Stimulated activated CD4-positive, alpha-beta T cell treated with anti-CD3 and anti-CD28 coated beads, Interleukin-2, amount 100 ng/mL, for 48 hours (primary cell): Measurements from ENCODE around the gene TGFBR2.
"Not testable (repeated sequence)": the region's sequence is repeated elsewhere in the genome, so short reads cannot be mapped to it uniquely, and the experiment has no call there.

Source experiments
- DNase-seq, 2 donors: peaks; one replicate each; pipeline ENCODE4 v3.0.0-alpha.2; 2020

TGFBR2 gene

GRCh38 chr3:30658328-30659052, 52.1 kb downstream of the TGFBR2 start:
- DNase-seq: peak in 1 of 2 donors; percentile 35

GRCh38 chr3:30659270-30660130, 53.1 kb downstream of the TGFBR2 start:
- no peak for DNase-seq

GRCh38 chr3:30660136-30660535, 53.7 kb downstream of the TGFBR2 start:
- no peak for DNase-seq

GRCh38 chr3:30660656-30661055, 54.3 kb downstream of the TGFBR2 start:
- no peak for DNase-seq

GRCh38 chr3:30661098-30661873, 54.9 kb downstream of the TGFBR2 start:
- DNase-seq: no peak

GRCh38 chr3:30662836-30663235, 56.4 kb downstream of the TGFBR2 start:
- DNase-seq: no peak

- no peak for DNase-seq
These were observed 57.3 kb downstream of the TGFBR2 start for GRCh38 chr3:30663533-30664241.

GRCh38 chr3:30664459-30664858, 58.1 kb downstream of the TGFBR2 start:
- DNase-seq: no peak

GRCh38 chr3:30664884-30665283, 58.5 kb downstream of the TGFBR2 start:
- DNase-seq: no peak

- no peak for DNase-seq
These were observed 59.1 kb downstream of the TGFBR2 start for GRCh38 chr3:30665539-30665938.

- no peak for DNase-seq
These were observed 60.3 kb downstream of the TGFBR2 start for GRCh38 chr3:30666572-30667279.

- DNase-seq: no peak
These were observed 60.9 kb downstream of the TGFBR2 start for GRCh38 chr3:30667280-30667651.

- no peak for DNase-seq
These were observed 61.7 kb downstream of the TGFBR2 start for GRCh38 chr3:30668051-30668609.

GRCh38 chr3:30669360-30669934, 63.0 kb downstream of the TGFBR2 start:
- DNase-seq: not testable (repeated sequence)

- no peak for DNase-seq
These were observed 63.9 kb downstream of the TGFBR2 start for GRCh38 chr3:30670292-30670691.

GRCh38 chr3:30671527-30672286, 65.3 kb downstream of the TGFBR2 start:
- no peak for DNase-seq

GRCh38 chr3:30672287-30672735, 65.9 kb downstream of the TGFBR2 start:
- DNase-seq: no peak

GRCh38 chr3:30672959-30673358, 66.6 kb downstream of the TGFBR2 start:
- no peak for DNase-seq

- DNase-seq: no peak
These were observed 67.3 kb downstream of the TGFBR2 start for GRCh38 chr3:30673425-30674341.
